DMS153 treated with DMSO at 0.1 percent for 48 hours (cell line): ENCODE data around the gene MARK1.

Experiments used
- DNase-seq: peaks from one replicate; lab custom pipeline; 2025; ENCODE audit not compliant: unreplicated experiment; lab: John Stamatoyannopoulos, UW

MARK1 gene

DNA sequence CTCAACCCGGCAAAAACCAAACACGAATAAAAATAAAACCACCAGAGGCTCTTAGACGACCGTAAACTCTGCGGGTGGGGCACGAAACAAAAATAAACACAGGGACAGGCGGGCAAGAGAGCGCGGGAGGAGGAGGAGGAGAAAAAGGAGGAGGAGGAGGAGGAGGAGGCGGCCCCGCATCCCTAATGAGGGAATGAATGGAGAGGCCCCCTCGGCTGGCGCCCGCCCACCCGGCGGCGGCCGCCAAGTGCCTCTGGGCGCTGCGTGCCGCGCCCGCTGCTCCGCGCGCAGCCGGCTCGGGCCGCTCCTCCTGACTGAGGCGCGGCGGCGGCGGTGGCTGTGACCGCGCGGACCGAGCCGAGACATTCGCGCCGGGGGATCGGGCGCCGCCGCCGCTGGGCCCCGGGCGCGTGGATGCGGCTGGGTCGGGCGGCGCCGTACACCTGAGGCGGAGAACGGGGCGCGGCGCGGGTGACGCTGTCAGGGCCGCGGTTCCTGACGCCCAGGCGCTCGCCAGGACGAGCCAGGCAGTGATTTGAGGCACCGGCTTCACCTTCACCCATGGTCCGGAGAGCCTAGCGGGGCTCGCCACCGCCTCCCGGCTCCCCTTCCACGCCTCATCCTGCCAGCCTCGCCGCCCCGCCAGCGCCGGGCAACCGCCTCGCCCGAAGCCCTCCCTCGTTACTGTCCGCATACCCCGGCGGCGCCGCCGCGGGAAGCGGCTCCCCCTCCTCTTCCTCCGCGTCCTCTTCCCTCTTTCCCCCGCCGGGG is at the start of gene MARK1:
Gene MARK1, plus strand, starts transcription at position 229 of the 771 bp plus-strand sequence. CDS start 687 bp downstream, outside the sequence.
- DNase-seq, result peak; percentile 90

- no peak for DNase-seq
Observed at GRCh38 chr1:220483700-220484099, 44.2 kb upstream of the MARK1 start.

GRCh38 chr1:220484135-220484534 is 43.8 kb upstream of the MARK1 start:
- no peak for DNase-seq

- no peak for DNase-seq
Observed at GRCh38 chr1:220485131-220485530, 42.8 kb upstream of the MARK1 start.

- DNase-seq, result no peak
Observed at GRCh38 chr1:220485791-220486190, 42.1 kb upstream of the MARK1 start.

- peak; percentile 93 for DNase-seq
Observed at GRCh38 chr1:220487297-220487820, 40.6 kb upstream of the MARK1 start.

GRCh38 chr1:220491891-220492290 is 36.0 kb upstream of the MARK1 start:
- no peak for DNase-seq

DNA sequence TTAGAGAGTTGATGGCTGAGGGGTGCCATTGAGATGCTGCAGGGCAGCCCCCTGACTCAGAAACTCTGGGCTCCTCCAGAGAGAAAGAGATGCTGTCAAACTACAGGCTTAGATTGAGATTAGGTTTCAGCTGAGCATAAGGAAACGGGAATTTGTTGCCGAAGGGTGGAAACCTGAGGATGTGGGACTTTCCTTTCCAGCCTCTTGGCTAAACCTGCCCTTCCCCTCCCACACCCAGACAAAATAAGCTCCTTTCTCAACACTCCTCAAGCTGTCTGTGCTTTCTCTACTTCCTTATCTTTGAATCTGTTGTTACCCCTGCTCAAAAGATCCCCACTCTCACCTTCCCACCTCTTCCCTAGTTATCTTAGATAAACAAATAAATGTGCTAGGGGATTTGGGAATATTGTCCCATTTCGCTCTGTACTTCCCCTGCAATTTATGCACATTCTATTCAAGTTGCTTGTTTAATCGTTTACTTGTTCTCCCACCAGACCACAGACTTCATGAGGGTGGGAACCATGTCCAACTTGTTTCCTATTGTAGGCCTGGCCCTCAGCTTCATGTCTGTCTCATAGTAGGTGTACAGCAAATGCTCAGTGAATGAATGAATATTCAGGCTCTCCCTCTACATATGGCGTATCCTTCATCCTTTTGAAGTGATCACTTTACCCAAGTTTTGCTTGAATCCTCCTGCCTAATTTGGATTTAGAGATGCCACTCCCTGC is 30.6 kb upstream of the MARK1 start:
- DNase-seq, result no peak

- no peak for DNase-seq
Observed at GRCh38 chr1:220498188-220498587, 29.7 kb upstream of the MARK1 start.

DNA sequence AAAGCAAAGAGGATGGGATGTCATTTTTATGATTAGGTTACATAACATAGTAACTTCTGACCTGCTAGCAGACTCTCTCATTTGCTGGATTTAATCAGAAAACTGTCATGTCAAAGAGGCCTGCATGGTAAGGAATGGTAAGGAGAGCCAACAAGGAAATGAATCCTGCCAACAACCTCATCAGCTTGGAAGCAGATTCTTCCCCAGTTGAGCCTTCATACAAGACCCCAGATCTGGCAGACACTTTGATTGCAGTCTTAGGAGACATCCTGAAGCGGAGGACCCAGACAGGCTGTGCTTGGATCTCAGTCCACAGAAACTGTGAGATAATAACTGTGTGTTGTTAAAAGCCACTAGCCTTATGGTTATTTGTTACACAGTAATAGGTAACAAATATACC is 27.6 kb upstream of the MARK1 start:
- DNase-seq, result no peak

GRCh38 chr1:220504329-220504728 is 23.6 kb upstream of the MARK1 start:
- no peak for DNase-seq

- no peak for DNase-seq
Observed at GRCh38 chr1:220507085-220507484, 20.9 kb upstream of the MARK1 start.

DNA sequence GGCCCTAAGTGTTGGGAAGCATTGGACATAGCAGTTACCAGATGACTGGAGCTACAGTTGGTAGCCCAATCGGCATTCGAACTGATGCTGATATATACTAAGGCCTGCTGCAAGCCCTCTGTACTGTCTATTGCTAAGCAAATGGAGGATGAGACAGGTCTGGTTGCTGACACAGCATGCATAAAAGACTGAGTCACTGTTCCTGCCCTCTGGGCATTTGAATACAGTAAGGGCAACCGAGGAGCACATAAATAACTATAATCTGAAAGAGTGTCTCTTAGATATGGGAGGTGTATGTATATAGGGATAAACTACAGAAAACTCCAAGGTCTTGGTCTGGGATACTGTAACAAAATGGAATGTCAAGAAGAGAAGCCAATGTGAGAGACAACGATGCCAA is 16.8 kb upstream of the MARK1 start:
- DNase-seq, result no peak

DNA sequence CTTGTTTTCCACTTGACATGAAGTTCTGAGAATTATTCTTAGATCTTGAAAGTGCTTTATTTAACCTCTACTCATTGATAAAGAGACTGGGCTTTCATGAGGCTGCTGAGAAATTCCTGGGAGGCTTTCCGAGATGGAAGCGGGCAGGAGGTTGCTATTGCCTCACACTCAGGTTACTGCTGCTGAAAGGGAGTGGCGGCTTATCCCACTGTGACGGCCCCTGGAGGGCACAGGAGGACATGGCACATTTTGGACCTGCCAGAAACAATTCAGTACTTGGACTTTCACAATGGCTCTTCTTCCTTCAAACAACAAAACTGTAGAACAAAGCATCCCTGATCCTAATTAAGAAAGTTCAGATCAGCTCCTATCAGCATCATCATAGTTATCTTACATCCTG is 16.2 kb upstream of the MARK1 start:
- no peak for DNase-seq

GRCh38 chr1:220513834-220514233 is 14.1 kb upstream of the MARK1 start:
- no peak for DNase-seq

DNA sequence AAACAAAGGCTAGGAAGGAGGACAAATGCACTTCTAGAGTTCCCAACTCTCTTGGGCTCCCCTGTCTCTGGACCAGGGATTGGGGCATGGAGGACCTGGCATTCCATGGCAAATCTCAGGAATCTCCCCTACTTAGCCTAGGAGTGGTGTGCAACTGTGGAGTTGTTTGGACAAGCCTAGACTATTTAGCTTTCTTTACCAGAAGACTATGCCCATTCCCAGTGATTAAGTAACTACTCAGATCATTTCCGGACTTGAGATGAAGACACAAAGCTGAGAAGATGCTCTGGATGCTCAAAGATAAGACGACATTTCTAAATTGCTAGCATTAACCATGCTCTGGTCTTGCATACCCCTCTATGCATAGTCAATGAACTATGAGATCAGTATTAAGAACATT is 13.7 kb upstream of the MARK1 start:
- DNase-seq, result no peak

- DNase-seq, result no peak
Observed at GRCh38 chr1:220516014-220516721, 11.8 kb upstream of the MARK1 start.

DNA sequence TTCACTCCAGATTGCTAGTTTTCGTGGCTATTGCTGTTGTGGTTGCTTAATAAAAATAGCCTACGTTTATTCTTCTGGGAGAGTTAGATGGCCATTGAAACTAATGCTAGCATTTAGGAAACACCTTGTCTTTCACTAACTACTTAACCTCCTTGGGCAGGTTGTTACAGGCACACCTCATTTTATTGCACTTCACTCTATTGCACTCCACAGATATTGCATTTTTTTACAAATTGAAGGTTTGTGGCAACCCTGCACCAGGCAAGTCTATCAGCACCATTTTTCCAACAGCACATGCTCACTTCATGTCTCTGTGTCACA is 11.3 kb upstream of the MARK1 start:
- no peak for DNase-seq

DNA sequence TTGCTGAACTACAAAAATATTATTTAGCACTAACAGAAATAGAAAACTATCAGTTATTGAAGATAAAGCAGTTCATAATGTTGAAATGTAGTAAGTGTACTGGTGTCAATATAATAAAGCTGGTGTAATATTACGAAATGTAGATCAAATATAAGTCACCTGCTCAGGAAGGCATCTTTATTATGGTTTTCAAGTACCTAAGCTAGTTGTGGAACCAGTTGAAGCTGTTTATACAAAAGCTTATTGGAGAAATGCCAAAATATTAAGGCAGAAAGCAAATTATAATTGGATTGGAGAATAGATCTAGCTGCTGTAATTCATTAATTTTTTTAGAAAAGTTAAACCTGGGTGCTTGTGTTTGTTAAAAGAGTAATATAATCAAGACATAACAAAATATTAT is 6.2 kb upstream of the MARK1 start:
- DNase-seq, result peak; percentile 95

DNA sequence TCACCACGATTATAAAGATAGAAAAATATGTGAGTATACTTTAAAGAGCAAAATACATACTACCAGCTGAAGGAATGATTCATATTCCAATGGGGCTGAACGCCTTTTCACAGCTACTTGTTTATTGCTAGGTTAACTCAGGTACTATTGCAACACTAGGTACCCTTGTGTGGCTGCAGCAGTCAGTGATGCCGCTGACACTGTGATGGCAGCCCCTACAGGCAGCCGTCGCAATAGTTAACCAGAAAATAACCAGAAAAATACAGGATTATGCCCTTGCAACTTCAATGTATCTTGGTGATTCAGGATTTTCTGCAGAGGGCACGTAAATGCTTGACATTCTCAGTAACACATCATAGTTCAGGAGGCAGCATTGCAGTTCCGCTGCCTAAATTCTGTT is 1.6 kb upstream of the MARK1 start:
- no peak for DNase-seq

GRCh38 chr1:220527279-220527907 is 543 bp upstream of the MARK1 start:
- peak; percentile 79 for DNase-seq
